ENCODE data around the gene SIL1. TPM values are rescaled to one million over a fixed set of nuclear protein-coding genes. Genes with fewer than 3 reads are reported as not detected.

Gene SIL1
- total and polyA plus RNA-seq, 2 donors from 2014 or later, result 48.6 to 91.7 TPM

DNA sequence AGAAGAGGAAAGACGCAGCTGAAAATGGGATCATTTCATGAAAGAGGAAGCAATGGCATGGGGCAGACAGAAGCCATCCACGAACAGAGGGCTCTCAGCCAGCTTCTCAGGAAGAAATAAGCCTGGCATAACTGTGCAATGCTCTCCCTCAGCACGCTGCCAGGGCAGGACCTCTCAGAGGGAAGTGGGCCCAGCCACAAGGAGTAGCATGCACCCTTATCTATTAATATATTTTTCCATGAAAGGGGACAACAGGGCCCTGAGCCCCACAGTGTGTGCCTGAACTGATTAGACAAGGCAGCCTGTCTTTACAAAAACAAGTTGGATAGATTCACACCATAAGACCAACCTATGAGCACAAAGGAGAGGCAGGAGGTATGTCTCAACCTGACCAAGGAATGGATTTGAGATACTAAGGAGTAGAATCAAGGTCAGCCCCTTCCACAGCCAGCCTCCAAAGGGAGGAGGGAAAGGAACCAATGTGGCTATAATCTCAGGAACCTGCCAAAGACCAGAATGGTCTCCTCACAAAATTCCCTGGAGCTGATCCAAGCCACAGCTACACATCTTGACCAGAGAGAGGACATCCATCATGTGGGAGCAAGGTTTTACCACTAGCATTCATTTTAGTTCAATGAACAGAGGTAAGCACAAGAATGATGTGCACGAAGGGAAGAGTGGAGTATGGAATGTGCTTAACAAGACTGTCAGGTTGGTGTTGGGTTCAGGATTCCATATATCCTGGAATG lies 154.8 kb downstream of the SIL1 start:
- TF ChIP-seq, protein P1, sequence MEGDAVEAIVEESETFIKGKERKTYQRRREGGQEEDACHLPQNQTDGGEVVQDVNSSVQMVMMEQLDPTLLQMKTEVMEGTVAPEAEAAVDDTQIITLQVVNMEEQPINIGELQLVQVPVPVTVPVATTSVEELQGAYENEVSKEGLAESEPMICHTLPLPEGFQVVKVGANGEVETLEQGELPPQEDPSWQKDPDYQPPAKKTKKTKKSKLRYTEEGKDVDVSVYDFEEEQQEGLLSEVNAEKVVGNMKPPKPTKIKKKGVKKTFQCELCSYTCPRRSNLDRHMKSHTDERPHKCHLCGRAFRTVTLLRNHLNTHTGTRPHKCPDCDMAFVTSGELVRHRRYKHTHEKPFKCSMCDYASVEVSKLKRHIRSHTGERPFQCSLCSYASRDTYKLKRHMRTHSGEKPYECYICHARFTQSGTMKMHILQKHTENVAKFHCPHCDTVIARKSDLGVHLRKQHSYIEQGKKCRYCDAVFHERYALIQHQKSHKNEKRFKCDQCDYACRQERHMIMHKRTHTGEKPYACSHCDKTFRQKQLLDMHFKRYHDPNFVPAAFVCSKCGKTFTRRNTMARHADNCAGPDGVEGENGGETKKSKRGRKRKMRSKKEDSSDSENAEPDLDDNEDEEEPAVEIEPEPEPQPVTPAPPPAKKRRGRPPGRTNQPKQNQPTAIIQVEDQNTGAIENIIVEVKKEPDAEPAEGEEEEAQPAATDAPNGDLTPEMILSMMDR (IDR thresholded peaks at IDR 0.05; ENCODE audit: borderline replicate concordance, extremely low read depth, insufficient read depth), result no peak
- no peak for FAIRE-seq
- H3K9me3 ChIP-seq (ENCODE audit: control insufficient read depth in 2 of 3, insufficient read depth in 1 of 3, low read length in 3 of 3), result no peaks in the 10 kb centered on the region
- no peak overlapping the region for H3K9ac ChIP-seq (ENCODE audit: low read length in 3 of 3)
- no peaks in the 10 kb centered on the region for H3K4me1 ChIP-seq (ENCODE audit: control insufficient read depth in 2 of 3, insufficient read depth in 2 of 3, low read depth in 1 of 3, low read length in 3 of 3)
- H3K27ac ChIP-seq (ENCODE audit: low read depth in 2 of 2, low read length in 2 of 2), result no peak overlapping the region
- intact Hi-C loops (cut with DNase I), result no loop called here
- no peak for DNase-seq
- H3K27me3 ChIP-seq (ENCODE audit: control insufficient read depth, insufficient read depth, low read length), result no peaks in the 10 kb centered on the region
- H3K36me3 ChIP-seq (ENCODE audit: control insufficient read depth in 2 of 3, insufficient read depth in 3 of 3, low read length in 3 of 3), result no peaks in the 10 kb centered on the region
- H3K4me3 ChIP-seq (ENCODE audit: low read length in 3 of 3), result no peak overlapping the region

DNA sequence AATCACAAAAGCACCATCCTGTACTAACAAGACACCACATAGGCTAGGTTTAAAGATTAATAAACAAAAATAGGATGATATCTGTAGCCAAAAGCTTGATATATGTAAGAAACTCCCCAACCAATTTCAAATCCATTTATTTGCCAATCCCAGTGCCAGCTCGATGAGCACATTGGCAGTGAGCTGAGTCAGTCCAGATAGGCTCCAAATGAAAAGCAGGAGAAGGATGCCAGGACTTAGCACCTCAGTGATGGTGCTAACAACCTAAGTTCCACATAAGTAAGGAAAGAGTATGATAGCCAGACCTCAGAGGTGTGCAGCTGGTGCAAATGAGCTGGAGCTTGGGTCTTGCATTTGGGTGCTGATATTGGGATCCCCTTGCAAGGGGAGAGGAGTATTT lies 158.1 kb downstream of the SIL1 start:
- DNase-seq (no peak), FAIRE-seq (no peak)
- Histone ChIP-seq H3K9me3 (ENCODE audit: control insufficient read depth in 2 of 3, insufficient read depth in 1 of 3, low read length in 3 of 3) (no peaks in the 10 kb centered on the region), H3K36me3 (ENCODE audit: control insufficient read depth in 2 of 3, insufficient read depth in 3 of 3, low read length in 3 of 3) (no peaks in the 10 kb centered on the region), H3K27ac (ENCODE audit: low read depth in 2 of 2, low read length in 2 of 2) (no peak overlapping the region), H3K4me3 (ENCODE audit: low read length in 3 of 3) (no peak overlapping the region), H3K4me1 (ENCODE audit: control insufficient read depth in 2 of 3, insufficient read depth in 2 of 3, low read depth in 1 of 3, low read length in 3 of 3) (no peaks in the 10 kb centered on the region), H3K9ac (ENCODE audit: low read length in 3 of 3) (no peak overlapping the region), H3K27me3 (ENCODE audit: control insufficient read depth, insufficient read depth, low read length) (no peaks in the 10 kb centered on the region)
- TF ChIP-seq, protein P1 (IDR thresholded peaks at IDR 0.05; ENCODE audit: borderline replicate concordance, extremely low read depth, insufficient read depth), result no peak
- intact Hi-C loops (cut with DNase I), result no loop called here

DNA sequence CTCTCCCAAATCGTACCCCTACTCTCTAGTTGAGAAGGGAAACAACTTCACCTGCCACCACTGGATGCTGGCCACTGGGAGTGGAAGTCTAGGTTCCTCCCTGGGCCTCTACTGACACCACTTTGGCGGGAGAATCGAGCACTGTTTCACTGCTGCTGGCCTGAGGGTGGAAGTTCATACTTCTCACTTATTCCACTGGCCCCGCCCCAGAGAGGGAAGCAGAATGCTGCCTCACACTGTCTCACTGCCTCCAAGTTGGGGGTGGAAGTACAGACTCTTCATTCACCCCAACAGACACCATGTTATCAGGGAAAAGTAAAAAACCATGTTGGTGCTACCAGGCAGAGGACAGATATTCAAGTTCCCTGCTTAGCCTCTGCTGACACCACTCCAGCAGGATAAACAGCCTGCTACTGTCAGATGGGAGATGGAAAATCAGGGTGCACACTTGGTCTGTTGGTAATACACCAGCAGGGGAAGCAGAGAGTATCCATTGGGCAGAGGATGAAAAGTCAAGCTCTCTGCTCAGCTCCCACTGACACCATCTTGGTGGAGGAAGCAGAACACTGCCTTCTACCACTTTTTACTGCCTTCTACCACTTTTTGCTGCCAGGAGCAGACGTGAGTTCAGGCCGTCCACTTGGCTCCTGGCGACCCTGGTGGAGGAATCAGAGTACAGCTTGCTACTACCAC lies 159.4 kb downstream of the SIL1 start:
- H3K9me3 ChIP-seq (ENCODE audit: control insufficient read depth in 2 of 3, insufficient read depth in 1 of 3, low read length in 3 of 3), result no peaks in the 10 kb centered on the region
- no peak overlapping the region for H3K4me3 ChIP-seq (ENCODE audit: low read length in 3 of 3)
- intact Hi-C loops (cut with DNase I), result no loop called here
- H3K4me1 ChIP-seq (ENCODE audit: control insufficient read depth in 2 of 3, insufficient read depth in 2 of 3, low read depth in 1 of 3, low read length in 3 of 3), result no peaks in the 10 kb centered on the region
- no peak overlapping the region for H3K27ac ChIP-seq (ENCODE audit: low read depth in 2 of 2, low read length in 2 of 2)
- no peaks in the 10 kb centered on the region for H3K27me3 ChIP-seq (ENCODE audit: control insufficient read depth, insufficient read depth, low read length)
- no peak overlapping the region for H3K9ac ChIP-seq (ENCODE audit: low read length in 3 of 3)
- H3K36me3 ChIP-seq (ENCODE audit: control insufficient read depth in 2 of 3, insufficient read depth in 3 of 3, low read length in 3 of 3), result no peaks in the 10 kb centered on the region
- TF ChIP-seq, protein P1 (IDR thresholded peaks at IDR 0.05; ENCODE audit: borderline replicate concordance, extremely low read depth, insufficient read depth), result no peak
- DNase-seq (no peak), FAIRE-seq (no peak)
